GM21737 (cell line): ENCODE data around the gene PNN.

ENCODE experiments used
- ATAC-seq: cut with Tn5 transposase; IDR thresholded peaks from one replicate; pipeline ENCODE4 v1.9.1; 2021; ENCODE audit warnings: mild to moderate bottlenecking, moderate library complexity; ENCODE audit not compliant: unreplicated experiment

Gene PNN

GRCh38 chr14:39228509-39229221, 53.6 kb downstream of the PNN start:
- no peak for ATAC-seq

GRCh38 chr14:39229222-39229543, 54.1 kb downstream of the PNN start:
- ATAC-seq: no peak

- ATAC-seq: no peak
These were observed 54.6 kb downstream of the PNN start for GRCh38 chr14:39229601-39230110.

GRCh38 chr14:39230416-39231035, 55.5 kb downstream of the PNN start:
- ATAC-seq: no peak

GRCh38 chr14:39231751-39232553, 56.9 kb downstream of the PNN start:
- peak; percentile 84 for ATAC-seq
